Lower leg skin (tissue), 4 donors: ENCODE measurements around the gene VPS13D. TPM values are rescaled to one million over a fixed set of nuclear protein-coding genes. Genes with fewer than 3 reads are reported as not detected.

Source experiments
- DNase-seq, 2 donors: peaks; one replicate each; pipeline ENCODE4 v3.0.0-alpha.2; 2019; ENCODE audit warnings: low spot score in 2 of 2
- H3K4me3 ChIP-seq: fragments of 200-600 bp; sonication (generic); 2 replicates; pipeline ENCODE4 v1.5.1; 2017; ENCODE audit warnings: mild to moderate bottlenecking, low read depth; ENCODE audit not compliant: poor library complexity, severe bottlenecking
- POLR2A ChIP-seq, 2 donors: fragments of 450-650 bp; IDR thresholded peaks; one replicate each; pipeline ENCODE4 v1.6.1; 2016 to 2017; ENCODE audit warnings: antibody characterized with exemption in 2 of 2, mild to moderate bottlenecking in 1 of 2, moderate library complexity in 1 of 2
- WGBS, 2 donors: methylation state at CpG; one replicate each; pipeline ENCODE4 v1.1.5; 2018; 5-methylcytosine and 5-hydroxymethylcytosine counted together
- intact Hi-C: fragments of 100-400 bp; cut with DNase I; formaldehyde crosslinking; loops from one replicate; pipeline ENCODE4 v1.15.0; 2023; ENCODE audit warnings: low total_unique reads
- total RNA-seq, 4 donors: library from RNA; depleted of rRNA; stranded (reverse); fragments of >200 nt; gene quantifications; one replicate each; pipeline ENCODE4 v1.1.0, GENCODE V29; 2016
- TF ChIP-seq, protein P1 (sequence below), 3 donors: fragments of 450-650 bp; IDR thresholded peaks; one replicate each; pipeline ENCODE4 v1.5.1; 2016; ENCODE audit warnings: antibody characterized with exemption in 3 of 3, mild to moderate bottlenecking in 3 of 3, moderate library complexity in 2 of 3

The VPS13D gene
- total RNA-seq, 4 donors from 2014 or later = 96.5 to 200 (median 116) TPM

DNA sequence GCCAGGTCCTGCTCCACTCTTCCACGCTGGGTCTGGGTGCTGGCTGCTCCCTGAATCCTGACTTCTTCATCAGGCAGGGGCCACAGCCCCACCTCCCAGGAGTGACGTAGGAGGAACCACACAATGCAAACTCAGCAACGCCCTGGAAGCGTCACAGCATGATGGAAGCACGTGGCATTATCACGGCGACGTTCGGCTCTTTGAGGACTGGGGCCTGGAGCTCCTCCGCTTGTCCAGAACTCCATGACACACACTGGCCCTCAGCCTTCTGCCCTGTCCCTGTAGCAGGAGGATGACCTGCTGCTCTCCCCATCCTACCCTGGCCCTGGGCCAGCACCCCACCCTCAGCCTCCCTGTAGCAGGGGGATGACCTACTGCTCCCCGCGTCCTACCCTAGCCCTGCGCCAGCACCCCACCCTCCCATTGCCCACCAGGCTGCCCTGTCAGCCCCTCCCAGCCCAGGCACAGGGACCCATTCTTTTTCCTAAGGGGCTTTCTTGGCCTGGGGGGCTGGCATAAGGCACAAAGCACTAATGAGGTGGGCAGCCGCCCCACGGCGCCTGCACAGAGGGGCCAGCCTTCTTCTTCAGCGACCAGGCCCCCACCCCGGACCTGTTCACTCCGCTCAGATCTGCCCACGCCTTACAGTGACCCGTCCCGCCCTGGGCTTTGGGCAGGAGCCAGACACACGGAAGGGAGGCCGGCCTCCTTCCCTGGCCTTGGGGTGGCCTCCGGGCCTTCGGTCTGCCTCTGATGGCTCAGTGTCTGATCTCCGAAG lies 322.5 kb downstream of the VPS13D start:
- no peak overlapping the region for H3K4me3 ChIP-seq
- no peak for DNase-seq
- TF ChIP-seq, protein P1, sequence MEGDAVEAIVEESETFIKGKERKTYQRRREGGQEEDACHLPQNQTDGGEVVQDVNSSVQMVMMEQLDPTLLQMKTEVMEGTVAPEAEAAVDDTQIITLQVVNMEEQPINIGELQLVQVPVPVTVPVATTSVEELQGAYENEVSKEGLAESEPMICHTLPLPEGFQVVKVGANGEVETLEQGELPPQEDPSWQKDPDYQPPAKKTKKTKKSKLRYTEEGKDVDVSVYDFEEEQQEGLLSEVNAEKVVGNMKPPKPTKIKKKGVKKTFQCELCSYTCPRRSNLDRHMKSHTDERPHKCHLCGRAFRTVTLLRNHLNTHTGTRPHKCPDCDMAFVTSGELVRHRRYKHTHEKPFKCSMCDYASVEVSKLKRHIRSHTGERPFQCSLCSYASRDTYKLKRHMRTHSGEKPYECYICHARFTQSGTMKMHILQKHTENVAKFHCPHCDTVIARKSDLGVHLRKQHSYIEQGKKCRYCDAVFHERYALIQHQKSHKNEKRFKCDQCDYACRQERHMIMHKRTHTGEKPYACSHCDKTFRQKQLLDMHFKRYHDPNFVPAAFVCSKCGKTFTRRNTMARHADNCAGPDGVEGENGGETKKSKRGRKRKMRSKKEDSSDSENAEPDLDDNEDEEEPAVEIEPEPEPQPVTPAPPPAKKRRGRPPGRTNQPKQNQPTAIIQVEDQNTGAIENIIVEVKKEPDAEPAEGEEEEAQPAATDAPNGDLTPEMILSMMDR (IDR thresholded peaks at IDR 0.05) = no peak
- TF ChIP-seq POLR2A (IDR thresholded peaks at IDR 0.05) = no peak
- 77 to 85% methylated on average over 24 to 27 of the region's 27 CpGs for WGBS, 2 donors
- intact Hi-C loops = no loop called here

DNA sequence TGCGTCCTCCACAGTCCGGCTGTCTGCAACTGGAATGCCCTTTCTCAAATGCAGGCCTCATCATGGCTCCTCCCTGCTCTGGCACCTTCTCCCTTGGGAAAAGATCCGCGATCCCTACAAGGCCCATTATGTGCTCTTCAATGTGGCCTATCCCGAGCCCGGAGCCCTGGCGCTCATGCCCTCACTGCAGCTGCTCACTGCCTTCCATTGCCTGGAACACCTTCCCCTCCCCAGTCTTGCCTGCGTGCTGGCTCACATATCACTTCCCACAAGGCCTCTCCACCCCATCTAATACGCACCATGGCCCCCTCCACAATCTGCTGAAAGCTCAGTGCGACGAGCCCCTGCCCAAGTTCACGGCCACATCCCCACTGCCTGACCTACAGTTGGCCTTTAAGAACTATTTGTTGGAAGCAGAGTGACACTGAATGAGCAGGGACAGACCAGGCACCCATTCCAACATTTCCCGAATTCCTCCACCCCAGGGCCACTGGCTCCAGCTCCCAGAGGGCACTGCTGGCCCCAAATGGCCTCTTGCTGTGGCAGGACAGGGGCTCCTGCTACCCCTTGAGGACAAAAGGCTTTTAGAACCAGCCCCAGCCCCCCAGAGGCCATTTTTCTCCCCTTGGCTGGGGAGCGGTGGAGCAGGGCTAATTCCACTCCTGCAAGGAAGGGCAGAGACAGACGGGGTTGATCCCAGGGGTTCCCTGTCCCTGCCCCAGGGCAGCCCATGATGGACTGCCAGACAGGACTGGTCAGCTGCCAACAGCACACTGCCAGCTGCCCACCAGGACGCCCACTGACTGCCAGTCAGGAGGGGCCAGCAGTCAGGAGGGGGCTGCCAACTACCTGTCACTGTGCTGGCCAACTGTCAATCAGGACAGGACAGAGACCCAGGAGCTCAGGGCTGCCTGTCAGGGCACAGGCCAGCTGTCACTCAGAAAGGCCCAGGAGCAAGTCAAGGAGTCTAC lies 323.4 kb downstream of the VPS13D start:
- intact Hi-C loops = no loop called here
- H3K4me3 ChIP-seq = no peak overlapping the region
- TF ChIP-seq POLR2A (IDR thresholded peaks at IDR 0.05) = no peak
- TF ChIP-seq, protein P1 (IDR thresholded peaks at IDR 0.05) = no peak
- no peak for DNase-seq
- WGBS, 2 donors = 82 to 85% methylated on average over 16 of the region's 16 CpGs

DNA sequence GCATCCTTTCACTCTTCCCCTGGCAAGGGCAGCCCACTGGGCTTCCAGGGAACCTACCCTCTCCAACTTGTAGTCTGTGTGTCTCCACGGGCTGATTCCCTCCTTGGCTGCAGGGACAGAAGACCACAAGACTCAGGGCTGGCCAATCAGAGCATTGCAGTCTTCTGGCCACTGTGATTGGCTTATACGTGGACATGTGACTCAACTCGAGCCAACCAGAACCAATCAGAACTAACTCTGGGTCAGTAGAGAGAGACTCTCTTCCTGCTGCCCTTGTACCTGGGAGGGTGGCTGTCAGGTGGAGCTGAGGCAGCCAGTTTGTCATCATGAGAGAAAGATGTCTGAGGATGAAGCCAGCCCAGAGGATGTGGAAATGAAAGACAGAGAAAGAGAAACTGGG lies 324.1 kb downstream of the VPS13D start:
- no peak overlapping the region for H3K4me3 ChIP-seq
- intact Hi-C loops = no loop called here
- TF ChIP-seq, protein P1 (IDR thresholded peaks at IDR 0.05) = no peak
- TF ChIP-seq POLR2A (IDR thresholded peaks at IDR 0.05) = no peak
- WGBS, 2 donors = 75 to 94% methylated on average over 3 of the region's 3 CpGs
- DNase-seq = no peak

DNA sequence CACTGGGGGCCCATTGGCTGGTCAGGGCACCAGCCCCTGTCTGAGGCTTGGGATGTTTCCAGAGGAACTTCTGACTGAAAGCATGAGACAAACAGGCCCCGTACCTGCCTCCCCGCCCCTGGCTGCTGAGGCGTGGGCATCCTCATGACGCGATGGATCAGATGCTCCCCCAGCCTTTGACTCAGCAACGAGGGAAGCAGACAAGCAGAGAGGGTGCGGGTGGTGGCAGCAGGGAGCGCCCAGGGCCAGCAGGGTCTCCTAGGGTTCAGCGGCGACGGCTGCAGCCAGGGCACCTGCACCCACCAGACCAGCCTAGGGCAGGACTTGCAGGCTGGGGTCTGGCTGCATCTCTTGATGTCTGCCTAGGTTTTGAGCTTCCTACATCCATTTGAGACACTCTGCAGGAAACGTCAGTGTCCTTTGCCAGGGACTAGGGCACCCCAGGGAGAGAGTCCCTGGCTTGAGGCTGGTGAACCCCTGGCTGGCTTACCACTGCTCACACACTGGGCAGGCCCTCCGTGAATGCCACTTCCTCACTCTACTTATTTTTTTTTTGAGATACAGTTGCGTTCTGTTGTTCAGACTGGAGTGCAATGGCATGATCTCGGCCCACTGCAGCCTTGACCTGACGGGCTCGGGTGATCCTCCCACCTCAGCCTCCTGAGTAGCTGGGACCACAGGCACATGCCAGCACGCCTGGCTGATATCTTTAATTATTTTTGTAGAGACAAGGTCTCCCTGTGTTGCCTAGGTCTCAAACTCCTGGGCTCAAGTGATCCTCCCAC lies 324.9 kb downstream of the VPS13D start:
- intact Hi-C loops = no loop called here
- DNase-seq = no peak
- H3K4me3 ChIP-seq = no peak overlapping the region
- WGBS, 2 donors = 90 to 91% methylated on average over 13 to 18 of the region's 18 CpGs
- TF ChIP-seq, protein P1 (IDR thresholded peaks at IDR 0.05) = no peak
- TF ChIP-seq POLR2A (IDR thresholded peaks at IDR 0.05) = no peak
